GM12878 (cell line): Measurements from ENCODE around the gene ENO2. TPM values are rescaled to one million over a fixed set of nuclear protein-coding genes. Genes with fewer than 3 reads are reported as not detected.
"Not testable (repeated sequence)": the region's sequence is repeated elsewhere in the genome, so short reads cannot be mapped to it uniquely, and the experiment has no call there.

Source experiments
- ATAC-seq: fragments of 200-7000 bp; cut with Tn5 transposase; 3 replicates; pipeline ENCODE4 v1.9.1; 2020; ENCODE audit warnings: mild to moderate bottlenecking, moderate library complexity
- BruUV-seq: library from RNA; stranded (reverse); fragments of 400-500 nt; replicated peaks from 2 replicates; lab custom pipeline; 2021; lab: Mats Ljungman, UMichigan
- CTCF ChIA-PET: fragments of 300-600 bp; sonication (Branson Sonifier 250); formaldehyde crosslinking; extraction: SDS; loops from one replicate; lab custom pipeline; 2021; ENCODE audit warnings: inconsistent platforms; lab: Yijun Ruan, JAX
- POLR2A ChIA-PET: fragments of 350-600 bp; formaldehyde crosslinking; extraction: SDS; loops from one replicate; lab custom pipeline; 2021; ENCODE audit warnings: inconsistent platforms; lab: Charles Lee
- RAD21 ChIA-PET: fragments of 300-600 bp; sonication (Branson Sonifier 250); formaldehyde crosslinking; loops from one replicate; lab custom pipeline; 2023; ENCODE audit warnings: antibody characterized with exemption; ENCODE audit not compliant: unreplicated experiment; lab: Charles Lee
- SMC1A ChIA-PET: fragments of 300-600 bp; sonication (Branson Sonifier 250); formaldehyde crosslinking; loops from one replicate; lab custom pipeline; 2023; ENCODE audit not compliant: unreplicated experiment, uncharacterized antibody; lab: Charles Lee
- DNase-seq: peaks from one replicate; pipeline ENCODE4 v3.0.0-alpha.2; 2011; ENCODE audit warnings: low read depth, low spot score
- FAIRE-seq: peaks from 3 replicates; lab custom pipeline; 2011; peaks lifted over from hg19 to GRCh38; lab: Jason Lieb, UNC
- H2AFZ ChIP-seq: 2 replicates; pipeline ENCODE4 v1.6.0; 2011; ENCODE audit warnings: low read depth, low read length, control low read depth; ENCODE audit not compliant: control insufficient read depth
- H3K27ac ChIP-seq: 2 replicates; pipeline ENCODE4 v1.5.1; 2011; ENCODE audit warnings: control low read depth; ENCODE audit not compliant: control insufficient read depth, insufficient read depth
- H3K27me3 ChIP-seq, 2 experiments: replicated peaks in 1 of 2; 2 replicates each; pipeline versions ENCODE4 v1.6.0 to v1.6.1; 2011; ENCODE audit warnings: low read length in 1 of 2; ENCODE audit not compliant: control insufficient read depth in 2 of 2, insufficient read depth in 2 of 2
- H3K36me3 ChIP-seq, 2 experiments: 2 replicates each; pipeline ENCODE4 v1.5.1; 2011; ENCODE audit warnings: low read length in 1 of 2; ENCODE audit not compliant: control insufficient read depth in 2 of 2, insufficient read depth in 2 of 2
- H3K4me1 ChIP-seq: 2 replicates; pipeline ENCODE4 v1.6.1; 2011; ENCODE audit warnings: mild to moderate bottlenecking, low read length, moderate library complexity, mixed read lengths; ENCODE audit not compliant: control insufficient read depth, insufficient read depth
- H3K4me2 ChIP-seq: 2 replicates; pipeline ENCODE4 v1.6.0; 2011; ENCODE audit warnings: control low read depth; ENCODE audit not compliant: control insufficient read depth, insufficient read depth
- H3K4me3 ChIP-seq: fragments of 200-600 bp; sonication (generic); 2 replicates; pipeline ENCODE4 v1.5.1; 2016
- H3K79me2 ChIP-seq: 2 replicates; pipeline ENCODE4 v1.6.0; 2011; ENCODE audit warnings: low read length; ENCODE audit not compliant: control insufficient read depth, insufficient read depth
- H3K9ac ChIP-seq: 2 replicates; pipeline ENCODE4 v1.8.0; 2011; ENCODE audit warnings: low read length, control low read depth, mixed read lengths; ENCODE audit not compliant: control insufficient read depth, insufficient read depth
- H3K9me3 ChIP-seq: replicated peaks from 3 replicates; pipeline ENCODE4 v1.5.1; 2011; ENCODE audit warnings: mild to moderate bottlenecking, low read length; ENCODE audit not compliant: control insufficient read depth, insufficient read depth
- H4K20me1 ChIP-seq: 2 replicates; pipeline ENCODE4 v1.6.0; 2011; ENCODE audit not compliant: control insufficient read depth, insufficient read depth
- BCL11A ChIP-seq: IDR thresholded peaks from 2 replicates; pipeline ENCODE4 v1.6.1; 2011; ENCODE audit warnings: low read depth, low read length
- BMI1 ChIP-seq: fragments of 450-650 bp; IDR thresholded peaks from 2 replicates; pipeline ENCODE4 v1.6.1; 2016; ENCODE audit warnings: mild to moderate bottlenecking, moderate library complexity, borderline replicate concordance
- CHD2 ChIP-seq: IDR thresholded peaks from 2 replicates; pipeline ENCODE4 v1.6.1; 2011; ENCODE audit warnings: low read depth, low read length, improper control_type of control experiment, borderline replicate concordance
- EGR1 ChIP-seq, 2 experiments: IDR thresholded peaks; 1 replicate in 1 of 2; 2 replicates in 1 of 2; pipeline ENCODE4 v1.6.1; 2011 to 2012; ENCODE audit warnings: low read depth in 2 of 2, low read length in 2 of 2, borderline replicate concordance in 1 of 2, mild to moderate bottlenecking in 1 of 2, moderate library complexity in 1 of 2
- FOS ChIP-seq: IDR thresholded peaks from 3 replicates; pipeline ENCODE4 v1.6.1; 2011; ENCODE audit warnings: borderline replicate concordance; ENCODE audit not compliant: insufficient read length; ENCODE audit errors: extremely low read depth
- IKZF2 ChIP-seq, 2 experiments: fragments of 450-650 bp; IDR thresholded peaks; 2 replicates each; pipeline ENCODE4 v1.6.1; 2017; ENCODE audit warnings: mild to moderate bottlenecking in 2 of 2, moderate library complexity in 2 of 2
- KAT2A ChIP-seq: conservative IDR thresholded peaks from 2 replicates; pipeline ENCODE4 v1.6.1; 2011; ENCODE audit warnings: low read depth, low read length; ENCODE audit not compliant: control insufficient read depth
- MTA3 ChIP-seq: IDR thresholded peaks from 2 replicates; pipeline ENCODE4 v1.6.1; 2012; ENCODE audit warnings: low read length, inconsistent platforms, borderline replicate concordance
- NFXL1 ChIP-seq: fragments of 450-650 bp; IDR thresholded peaks from 2 replicates; pipeline ENCODE4 v1.6.1; 2017; ENCODE audit warnings: antibody characterized with exemption, mild to moderate bottlenecking, borderline replicate concordance
- NFYB ChIP-seq: IDR thresholded peaks from 2 replicates; pipeline ENCODE4 v1.6.1; 2011; ENCODE audit warnings: low read depth, mild to moderate bottlenecking, low read length, improper control_type of control experiment, moderate library complexity; ENCODE audit not compliant: insufficient read depth
- PAX5 ChIP-seq: IDR thresholded peaks from 2 replicates; pipeline ENCODE4 v1.6.1; 2011; ENCODE audit warnings: low read depth, low read length, borderline replicate concordance
- TBL1XR1 ChIP-seq: IDR thresholded peaks from 2 replicates; pipeline ENCODE4 v1.6.1; 2012; ENCODE audit warnings: low read depth, low read length, improper control_type of control experiment
- TCF7 ChIP-seq: IDR thresholded peaks from 2 replicates; pipeline ENCODE4 v1.6.1; 2014; ENCODE audit warnings: antibody characterized with exemption, borderline replicate concordance
- WGBS: methylation state at CpG from one replicate; pipeline ENCODE4 v1.1.6; 2016; ENCODE audit warnings: low lambda C conversion rate; ENCODE audit not compliant: insufficient replicate concordance, insufficient coverage; ENCODE audit errors: missing lambda C conversion rate; 5-methylcytosine and 5-hydroxymethylcytosine counted together
- in situ Hi-C: fragments of 300-500 bp; cut with MboI; formaldehyde crosslinking; loops from 9 replicates; pipeline ENCODE4 v1.14.3; 2018; ENCODE audit warnings: mixed read lengths
- intact Hi-C: fragments of 100-400 bp; cut with micrococcal nuclease; formaldehyde crosslinking; loops from one replicate; pipeline ENCODE4 v1.14.2; 2022; ENCODE audit not compliant: unreplicated experiment
- polyA plus RNA-seq, 11 experiments: library from polyadenylated mRNA; depleted of rRNA in 4 of 11; unstranded in 6 of 11; stranded (reverse) in 5 of 11; fragments of >200 nt; fragmentation: Nextera tagmentation in 4 of 11; fragmentation: Illumina TruSeq in 1 of 11; extraction: Ambion mirVana in 4 of 11; extraction: Trizol in 1 of 11; gene quantifications; 1 replicate in 1 of 11; 2 replicates in 10 of 11; pipeline versions ENCODE4 v1.2.1 to v1.2.3, GENCODE V29; 2011 to 2016; ENCODE audit warnings: inconsistent platforms in 2 of 11, missing spikeins in 2 of 11, low read depth in 1 of 11
- total RNA-seq, 4 experiments: library from RNA; depleted of rRNA in 3 of 4; stranded (reverse); fragments of >200 nt in 3 of 4; fragmentation: Illumina TruSeq in 1 of 4; extraction: Trizol in 1 of 4; gene quantifications; 2 replicates each; pipeline versions ENCODE4 v1.2.1 to v1.2.3, GENCODE V29; 2013 to 2021
- TF ChIP-seq, protein P1 (sequence below): fragments of 450-650 bp; IDR thresholded peaks from 2 replicates; pipeline ENCODE4 v1.6.1; 2017; ENCODE audit warnings: mild to moderate bottlenecking, moderate library complexity

The ENO2 gene
- total and polyA plus RNA-seq, 10 of the 15 experiments (the other 5 are each of a cell fraction or from before 2014, with no cell fraction given), result 24.8 to 196 (median 43.1) TPM

DNA sequence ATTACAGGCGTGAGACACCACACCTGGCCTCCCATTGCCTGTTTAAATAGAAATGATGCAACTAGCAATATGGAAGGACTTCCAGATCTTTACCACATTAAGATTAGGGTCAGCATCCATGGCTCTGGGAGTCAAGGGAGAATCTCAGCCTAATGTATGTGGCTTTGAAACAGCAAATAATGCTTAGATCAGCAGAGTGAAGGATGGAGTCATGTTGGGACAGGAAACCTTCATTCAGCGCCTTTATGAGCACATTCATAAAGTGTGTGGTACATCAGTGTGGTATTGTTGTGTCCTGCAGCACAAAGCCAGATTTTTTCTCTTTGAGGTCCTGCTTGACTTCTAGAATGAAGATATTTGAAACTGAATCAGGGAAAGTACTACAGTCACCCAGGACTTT is 26.0 kb upstream of the ENO2 start:
- ATAC-seq, result no peak
- Histone ChIP-seq H3K4me3 (no peak overlapping the region), H3K79me2 (no peaks in the 10 kb centered on the region), H3K9me3 (no peaks in the 10 kb centered on the region), H3K27me3 (no peaks in the 10 kb centered on the region), H3K9ac (no peak overlapping the region), H3K4me1 (peaks cover 12% of the 10 kb centered on the region), H3K36me3 (peaks cover 0 to 6% of the 10 kb centered on the region in 2 experiments; a peak in 3 of 4 replicates), H3K4me2 (no peak overlapping the region), H3K27ac (no peak overlapping the region)
- WGBS, result 70% methylated on average over 2 of the region's 2 CpGs
- POLR2A ChIA-PET, result interaction anchor here (1.4 kb wide), 1 partner anchor 15 kb away, joined by 3 read pairs; the partner anchor contains the start of gene SPSB2
- no peak for DNase-seq
- in situ Hi-C loops, result no loop called here
- no peak for FAIRE-seq
- TF ChIP-seq, protein P1, sequence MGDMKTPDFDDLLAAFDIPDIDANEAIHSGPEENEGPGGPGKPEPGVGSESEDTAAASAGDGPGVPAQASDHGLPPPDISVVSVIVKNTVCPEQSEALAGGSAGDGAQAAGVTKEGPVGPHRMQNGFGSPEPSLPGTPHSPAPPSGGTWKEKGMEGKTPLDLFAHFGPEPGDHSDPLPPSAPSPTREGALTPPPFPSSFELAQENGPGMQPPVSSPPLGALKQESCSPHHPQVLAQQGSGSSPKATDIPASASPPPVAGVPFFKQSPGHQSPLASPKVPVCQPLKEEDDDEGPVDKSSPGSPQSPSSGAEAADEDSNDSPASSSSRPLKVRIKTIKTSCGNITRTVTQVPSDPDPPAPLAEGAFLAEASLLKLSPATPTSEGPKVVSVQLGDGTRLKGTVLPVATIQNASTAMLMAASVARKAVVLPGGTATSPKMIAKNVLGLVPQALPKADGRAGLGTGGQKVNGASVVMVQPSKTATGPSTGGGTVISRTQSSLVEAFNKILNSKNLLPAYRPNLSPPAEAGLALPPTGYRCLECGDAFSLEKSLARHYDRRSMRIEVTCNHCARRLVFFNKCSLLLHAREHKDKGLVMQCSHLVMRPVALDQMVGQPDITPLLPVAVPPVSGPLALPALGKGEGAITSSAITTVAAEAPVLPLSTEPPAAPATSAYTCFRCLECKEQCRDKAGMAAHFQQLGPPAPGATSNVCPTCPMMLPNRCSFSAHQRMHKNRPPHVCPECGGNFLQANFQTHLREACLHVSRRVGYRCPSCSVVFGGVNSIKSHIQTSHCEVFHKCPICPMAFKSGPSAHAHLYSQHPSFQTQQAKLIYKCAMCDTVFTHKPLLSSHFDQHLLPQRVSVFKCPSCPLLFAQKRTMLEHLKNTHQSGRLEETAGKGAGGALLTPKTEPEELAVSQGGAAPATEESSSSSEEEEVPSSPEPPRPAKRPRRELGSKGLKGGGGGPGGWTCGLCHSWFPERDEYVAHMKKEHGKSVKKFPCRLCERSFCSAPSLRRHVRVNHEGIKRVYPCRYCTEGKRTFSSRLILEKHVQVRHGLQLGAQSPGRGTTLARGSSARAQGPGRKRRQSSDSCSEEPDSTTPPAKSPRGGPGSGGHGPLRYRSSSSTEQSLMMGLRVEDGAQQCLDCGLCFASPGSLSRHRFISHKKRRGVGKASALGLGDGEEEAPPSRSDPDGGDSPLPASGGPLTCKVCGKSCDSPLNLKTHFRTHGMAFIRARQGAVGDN, result no peak
- TF ChIP-seq MTA3 (no peak), BCL11A (no peak), TBL1XR1 (no peak), EGR1 (IDR thresholded peaks at IDR 0.05; ENCODE audit: borderline replicate concordance in 1 of 2, low read depth in 2 of 2, low read length in 2 of 2) (no peak), CHD2 (no peak), PAX5 (no peak), FOS (no peak), KAT2A (no peak), NFYB (no peak), NFXL1 (no peak), TCF7 (no peak), IKZF2 (IDR thresholded peaks at IDR 0.05) (no peak), BMI1 (no peak)
- TF ChIP-seq, all 136 proteins: peak for 0
- SMC1A ChIA-PET, result no interaction called here
- Histone ChIP-seq H4K20me1 (no peaks in the 10 kb centered on the region), H2AFZ (no peak overlapping the region)
- intact Hi-C loops, result no loop called here
- RAD21 ChIA-PET, result no interaction called here
- BruUV-seq, result no TSS peak
- CTCF ChIA-PET, result interaction anchor here (1.8 kb wide), 1 partner anchor 16 kb away, joined by 8 read pairs; the partner anchor contains the start of gene SPSB2

DNA sequence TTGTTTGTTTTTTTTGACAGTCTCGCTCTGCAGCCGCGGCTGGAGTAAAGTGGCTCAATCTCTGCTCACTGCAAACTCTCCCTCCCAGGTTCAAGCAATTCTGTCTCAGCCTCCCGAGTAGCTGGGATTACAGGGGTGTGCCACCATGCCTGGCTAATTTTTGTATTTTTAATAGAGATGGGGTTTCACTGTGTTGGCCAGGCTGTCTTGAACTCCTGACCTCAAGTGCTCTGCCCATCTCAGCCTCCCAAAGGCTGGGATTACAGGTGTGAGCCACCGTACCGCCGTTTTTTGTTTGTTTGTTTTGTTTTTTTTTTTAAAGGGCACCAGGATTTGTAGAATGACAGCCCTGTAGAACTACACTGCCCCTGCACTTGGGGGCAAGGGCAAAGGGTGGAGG is 25.6 kb upstream of the ENO2 start:
- H3K4me2 ChIP-seq, SMC1A ChIA-PET, FAIRE-seq, H3K36me3 ChIP-seq, BruUV-seq, H3K9me3 ChIP-seq, H3K9ac ChIP-seq, H3K27ac ChIP-seq, H3K79me2 ChIP-seq, RAD21 ChIA-PET, ATAC-seq, H2AFZ ChIP-seq, in situ Hi-C loops, DNase-seq, H3K27me3 ChIP-seq, POLR2A ChIA-PET, intact Hi-C loops, H4K20me1 ChIP-seq, H3K4me3 ChIP-seq: not testable (repeated sequence)
- CTCF ChIA-PET, result interaction anchor here (6.1 kb wide), 1 partner anchor 18 kb away, joined by 121 read pairs; the partner anchor contains the start of genes SPSB2 and TPI1
- peaks cover 12% of the 10 kb centered on the region for H3K4me1 ChIP-seq
- 95% methylated on average over 7 of the region's 7 CpGs for WGBS
